Esophagus squamous epithelium (tissue), 5 donors: ENCODE data around the gene GTF2IRD1. TPM values are rescaled to one million over a fixed set of nuclear protein-coding genes. Genes with fewer than 3 reads are reported as not detected.
"Not testable (repeated sequence)": the region's sequence is repeated elsewhere in the genome, so short reads cannot be mapped to it uniquely, and the experiment has no call there.

Experiments
- DNase-seq: peaks from one replicate; lab custom pipeline; 2025; lab: John Stamatoyannopoulos, UW
- H3K27ac ChIP-seq, 4 donors: fragments of 200-600 bp; sonication (generic); one replicate each; pipeline ENCODE4 v1.5.1; 2016 to 2019; ENCODE audit warnings: mild to moderate bottlenecking in 1 of 4
- H3K27me3 ChIP-seq, 4 donors: fragments of 200-600 bp; sonication (generic); 1 replicate in 3 of 4; 2 replicates in 1 of 4; pipeline versions ENCODE4 v1.5.1 to v1.6.0; 2017 to 2021; ENCODE audit warnings: antibody characterized with exemption in 1 of 4
- H3K36me3 ChIP-seq, 3 donors: fragments of 200-600 bp; sonication (generic); one replicate each; pipeline ENCODE4 v1.5.1; 2016 to 2019
- H3K4me1 ChIP-seq, 3 donors: fragments of 200-600 bp; sonication (generic); one replicate each; pipeline ENCODE4 v1.5.1; 2017 to 2019
- H3K4me3 ChIP-seq, 4 donors: fragments of 200-600 bp; sonication (generic); 1 replicate in 3 of 4; 2 replicates in 1 of 4; pipeline ENCODE4 v1.5.1; 2016 to 2019; ENCODE audit warnings: mild to moderate bottlenecking in 2 of 4, moderate library complexity in 1 of 4
- H3K9me3 ChIP-seq, 3 donors: fragments of 200-600 bp; sonication (generic); one replicate each; pipeline ENCODE4 v1.5.1; 2016 to 2019
- POLR2A ChIP-seq, 4 donors: fragments of 450-650 bp; IDR thresholded peaks; one replicate each; pipeline ENCODE4 v1.6.1; 2017; ENCODE audit warnings: antibody characterized with exemption in 4 of 4, mild to moderate bottlenecking in 4 of 4, moderate library complexity in 3 of 4
- WGBS, 2 donors: methylation state at CpG; one replicate each; pipeline ENCODE4 v1.1.5; 2018; 5-methylcytosine and 5-hydroxymethylcytosine counted together
- intact Hi-C: fragments of 100-400 bp; cut with DNase I; formaldehyde crosslinking; loops from one replicate; pipeline ENCODE4 v1.15.0; 2022
- total RNA-seq, 4 donors: library from RNA; depleted of rRNA; stranded (reverse); fragments of >200 nt; gene quantifications; one replicate each; pipeline ENCODE4 v1.1.0, GENCODE V29; 2016
- TF ChIP-seq, protein P1 (sequence below), 6 experiments: fragments of 450-650 bp in 4 of 6; fragments of 200-600 bp in 2 of 6; sonication (generic) in 2 of 6; IDR thresholded peaks; one replicate each; pipeline ENCODE4 v1.5.1; 2016 to 2019; ENCODE audit warnings: antibody characterized with exemption in 6 of 6, mild to moderate bottlenecking in 4 of 6, moderate library complexity in 4 of 6
- donor health status: DM: yes; HTN: yes; CAD: no.

The GTF2IRD1 gene
- total RNA-seq, 4 donors from 2014 or later = 26.8 to 35.6 (median 28.5) TPM

DNA sequence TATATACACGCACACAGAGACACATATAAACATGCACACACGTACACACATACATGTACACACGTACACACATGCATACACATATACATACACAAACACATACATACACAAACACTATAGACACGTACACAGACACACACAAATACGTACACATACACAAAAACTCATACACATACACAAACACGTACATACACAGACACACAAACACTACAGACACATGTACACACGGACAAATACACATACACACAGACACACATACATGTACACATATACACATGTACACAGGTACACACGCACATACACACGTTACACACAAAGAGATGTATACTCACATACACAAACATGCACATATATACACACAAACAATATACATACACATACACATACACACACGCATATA, 35.2 kb upstream of the GTF2IRD1 start:
- no peak for TF ChIP-seq POLR2A (IDR thresholded peaks at IDR 0.05)
- TF ChIP-seq, protein P1, sequence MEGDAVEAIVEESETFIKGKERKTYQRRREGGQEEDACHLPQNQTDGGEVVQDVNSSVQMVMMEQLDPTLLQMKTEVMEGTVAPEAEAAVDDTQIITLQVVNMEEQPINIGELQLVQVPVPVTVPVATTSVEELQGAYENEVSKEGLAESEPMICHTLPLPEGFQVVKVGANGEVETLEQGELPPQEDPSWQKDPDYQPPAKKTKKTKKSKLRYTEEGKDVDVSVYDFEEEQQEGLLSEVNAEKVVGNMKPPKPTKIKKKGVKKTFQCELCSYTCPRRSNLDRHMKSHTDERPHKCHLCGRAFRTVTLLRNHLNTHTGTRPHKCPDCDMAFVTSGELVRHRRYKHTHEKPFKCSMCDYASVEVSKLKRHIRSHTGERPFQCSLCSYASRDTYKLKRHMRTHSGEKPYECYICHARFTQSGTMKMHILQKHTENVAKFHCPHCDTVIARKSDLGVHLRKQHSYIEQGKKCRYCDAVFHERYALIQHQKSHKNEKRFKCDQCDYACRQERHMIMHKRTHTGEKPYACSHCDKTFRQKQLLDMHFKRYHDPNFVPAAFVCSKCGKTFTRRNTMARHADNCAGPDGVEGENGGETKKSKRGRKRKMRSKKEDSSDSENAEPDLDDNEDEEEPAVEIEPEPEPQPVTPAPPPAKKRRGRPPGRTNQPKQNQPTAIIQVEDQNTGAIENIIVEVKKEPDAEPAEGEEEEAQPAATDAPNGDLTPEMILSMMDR (IDR thresholded peaks at IDR 0.05) = no peak
- Histone ChIP-seq H3K9me3 (no peaks in the 10 kb centered on the region), H3K4me3 (no peak overlapping the region), H3K4me1 (peaks cover 5 to 10% (median 8%) of the 10 kb centered on the region in 3 donors), H3K27me3 (peaks cover 0 to 5% (median 0%) of the 10 kb centered on the region in 4 donors), H3K27ac (no peak overlapping the region), H3K36me3 (no peaks in the 10 kb centered on the region)
- intact Hi-C loops = no loop called here
- 76 to 87% methylated on average over 10 of the region's 10 CpGs for WGBS, 2 donors
- no peak for DNase-seq

DNA sequence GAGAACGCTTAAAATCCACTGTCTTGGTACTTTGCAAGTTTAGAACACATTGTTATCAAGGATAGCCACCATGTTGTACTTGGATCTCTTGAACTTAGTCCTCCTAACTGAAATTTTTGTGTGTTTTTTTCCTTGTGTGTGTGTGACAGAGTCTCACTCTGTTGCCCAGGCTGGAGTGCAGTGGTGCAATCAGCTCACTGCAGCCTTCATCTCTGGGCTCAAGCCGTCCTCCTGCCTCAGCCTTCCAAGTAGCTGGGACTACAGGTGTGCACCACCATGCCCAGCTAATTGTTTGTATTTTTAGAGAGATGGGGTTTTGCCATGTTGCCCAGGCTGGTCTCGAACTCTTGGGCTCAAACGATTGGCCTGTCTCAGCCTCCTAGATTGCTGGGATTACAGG, 34.5 kb upstream of the GTF2IRD1 start:
- H3K4me3 ChIP-seq, H3K9me3 ChIP-seq, H3K27ac ChIP-seq, H3K4me1 ChIP-seq, DNase-seq, H3K36me3 ChIP-seq, H3K27me3 ChIP-seq, intact Hi-C loops: not testable (repeated sequence)
- 41 to 68% methylated on average over 4 of the region's 4 CpGs for WGBS, 2 donors

DNA sequence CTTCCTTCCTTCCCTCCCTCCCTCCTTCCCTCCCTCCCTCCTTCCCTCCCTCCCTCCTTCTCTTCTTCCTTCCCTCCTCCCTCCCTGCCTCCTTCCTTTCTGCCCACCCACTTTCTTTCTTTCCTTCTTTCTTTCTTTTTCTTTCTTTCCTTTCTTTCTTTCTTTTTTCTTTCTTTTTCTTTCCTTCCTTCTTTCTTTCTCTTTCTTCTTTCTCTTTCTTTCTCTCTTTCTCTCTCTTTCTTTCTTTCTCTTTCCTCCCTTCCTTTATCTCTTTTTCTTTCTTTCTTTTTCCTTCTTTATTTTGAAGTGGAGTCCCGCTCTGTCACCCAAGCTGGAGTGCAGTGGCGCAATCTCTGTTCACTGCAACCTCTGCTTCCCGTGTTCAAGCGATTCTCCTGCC, 33.7 kb upstream of the GTF2IRD1 start:
- 79 to 89% methylated on average over 3 to 4 of the region's 4 CpGs for WGBS, 2 donors
- no peak overlapping the region for H3K4me3 ChIP-seq
- intact Hi-C loops = no loop called here

DNA sequence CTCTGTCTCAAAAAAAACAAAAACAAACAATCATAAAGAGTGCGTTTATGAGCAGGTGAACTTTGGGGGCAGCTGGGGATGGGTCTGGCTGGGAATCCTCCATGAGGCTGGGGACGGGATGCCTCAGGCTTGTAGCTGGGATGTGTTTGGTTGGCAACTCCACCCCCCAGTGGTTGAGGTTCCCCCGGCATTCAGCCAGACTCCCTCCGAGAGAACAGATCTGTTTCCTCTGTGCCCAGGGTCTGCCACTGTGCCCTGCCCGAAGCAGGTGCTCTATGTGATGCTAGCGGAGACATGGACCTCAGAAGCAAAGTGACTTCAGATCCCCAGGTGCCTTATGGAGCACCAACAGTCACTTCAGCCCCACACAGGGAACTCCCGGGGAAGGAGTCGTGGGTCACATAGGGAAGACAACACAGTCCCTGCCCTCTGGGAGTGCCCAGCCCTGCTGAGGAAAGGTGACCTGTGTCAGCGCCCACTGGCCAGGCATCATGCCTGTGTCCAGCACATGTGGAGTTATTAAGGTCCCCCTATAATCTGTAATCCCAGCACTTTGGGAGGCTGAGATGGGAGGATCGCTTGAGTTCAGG, 29.3 kb upstream of the GTF2IRD1 start:
- Histone ChIP-seq H3K27me3 (no peaks in the 10 kb centered on the region), H3K27ac (no peak overlapping the region), H3K4me1 (no peaks in the 10 kb centered on the region), H3K36me3 (no peaks in the 10 kb centered on the region), H3K9me3 (no peaks in the 10 kb centered on the region), H3K4me3 (no peak overlapping the region)
- WGBS, 2 donors = 85% methylated on average over 5 of the region's 10 CpGs
- TF ChIP-seq, protein P1 (IDR thresholded peaks at IDR 0.05) = no peak
- no peak for TF ChIP-seq POLR2A (IDR thresholded peaks at IDR 0.05)
- DNase-seq = no peak
- intact Hi-C loops = no loop called here

More for the DNA sequence above, 33.7 kb upstream of the GTF2IRD1 start:
- Histone ChIP-seq H3K27ac (no peak overlapping the region), H3K9me3 (no peaks in the 10 kb centered on the region), H3K36me3 (no peaks in the 10 kb centered on the region), H3K4me1 (peaks cover 5 to 10% (median 8%) of the 10 kb centered on the region in 3 donors), H3K27me3 (peaks cover 0 to 5% (median 0%) of the 10 kb centered on the region in 4 donors)
- TF ChIP-seq, protein P1 (IDR thresholded peaks at IDR 0.05) = no peak
- TF ChIP-seq POLR2A (IDR thresholded peaks at IDR 0.05) = no peak
- DNase-seq = no peak

DNA sequence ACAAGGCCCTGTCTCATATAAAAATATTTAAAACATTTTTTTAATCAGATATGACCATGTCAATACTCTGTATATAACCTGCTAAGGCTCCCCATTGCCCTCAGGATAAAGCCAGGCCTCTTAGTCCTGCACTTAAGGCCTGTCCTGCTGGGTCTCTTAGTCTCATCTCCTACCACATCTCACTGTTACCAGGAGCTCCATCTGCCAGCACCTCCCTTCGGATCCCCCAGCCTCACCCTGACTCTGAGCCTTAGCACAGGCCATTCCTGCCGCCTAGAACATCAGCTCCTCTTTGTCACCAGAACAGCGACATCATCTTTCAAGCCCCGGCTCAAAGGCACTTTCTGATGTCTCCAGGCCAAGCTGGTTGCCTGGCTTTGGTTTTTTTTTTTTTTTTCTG, 25.7 kb upstream of the GTF2IRD1 start:
- TF ChIP-seq, protein P1 (IDR thresholded peaks at IDR 0.05) = no peak
- TF ChIP-seq POLR2A (IDR thresholded peaks at IDR 0.05) = no peak
- no peaks in the 10 kb centered on the region for H3K36me3 ChIP-seq
- WGBS, 2 donors = 91 to 92% methylated on average over 4 of the region's 4 CpGs
- H3K9me3 ChIP-seq = no peaks in the 10 kb centered on the region
- no peaks in the 10 kb centered on the region for H3K27me3 ChIP-seq
- no peak for DNase-seq
- H3K27ac ChIP-seq = no peak overlapping the region
- intact Hi-C loops = no loop called here
- H3K4me3 ChIP-seq = no peak overlapping the region
- peaks cover 0 to 14% (median 0%) of the 10 kb centered on the region in 3 donors for H3K4me1 ChIP-seq
